Measurements from ENCODE around the gene VPS13C.

VPS13C gene

DNA sequence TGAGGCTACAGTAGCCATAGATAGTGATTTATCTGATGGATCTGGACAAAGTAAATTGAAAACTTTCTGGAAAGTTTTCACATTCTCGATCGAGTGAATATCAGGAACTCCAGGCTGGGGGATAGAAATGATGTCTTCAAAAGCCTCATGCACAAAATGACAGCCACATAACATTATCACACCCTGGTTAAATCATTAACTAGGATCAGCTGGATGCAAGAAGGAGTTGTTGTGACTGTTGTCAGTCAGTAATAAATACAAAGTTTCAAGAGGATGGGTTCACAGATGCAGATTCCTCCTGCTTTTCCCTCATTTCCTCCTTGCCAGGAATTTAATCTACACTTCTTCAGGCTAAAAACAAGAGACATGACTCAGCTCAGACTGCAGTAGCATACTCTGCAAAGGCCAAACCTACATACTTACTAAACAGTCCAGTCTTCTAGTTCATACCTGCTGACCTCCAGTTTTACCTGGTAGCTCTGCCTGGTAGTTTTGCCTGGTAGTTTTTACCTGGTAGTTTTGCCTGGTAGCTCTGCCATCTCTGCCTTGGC, 47.4 kb upstream of the VPS13C start:
- Histone ChIP-seq H3K4me2 (ENCODE audit: low read length) (no peak overlapping the region), H3K9me2 (ENCODE audit: low read depth, low read length) (no peaks in the 10 kb centered on the region), H2AFZ (ENCODE audit: low read length) (no peak overlapping the region), H3K79me2 (ENCODE audit: insufficient read depth, low read length) (no peaks in the 10 kb centered on the region), H3K4me3 (ENCODE audit: low read depth, low read length, poor library complexity, severe bottlenecking) (no peak overlapping the region), H4K20me1 (ENCODE audit: insufficient read depth, low read length) (no peaks in the 10 kb centered on the region), H3F3A (ENCODE audit: insufficient read depth, low read length) (no peaks in the 10 kb centered on the region), H3K27me3 (ENCODE audit: insufficient read depth, low read length) (no peaks in the 10 kb centered on the region), H3K9ac (ENCODE audit: low read length) (no peak overlapping the region), H3K36me3 (ENCODE audit: insufficient read depth, low read length) (no peaks in the 10 kb centered on the region), H3K4me1 (ENCODE audit: insufficient read depth, low read length, severe bottlenecking) (no peaks in the 10 kb centered on the region), H3K27ac (ENCODE audit: low read depth, low read length, poor library complexity, severe bottlenecking) (no peak overlapping the region), H3K9me3 (ENCODE audit: low read length) (no peaks in the 10 kb centered on the region)
- no peak for TF ChIP-seq EZH2 (IDR thresholded peaks at IDR 0.05; ENCODE audit: borderline replicate concordance, low read length)
- TF ChIP-seq, protein P1, sequence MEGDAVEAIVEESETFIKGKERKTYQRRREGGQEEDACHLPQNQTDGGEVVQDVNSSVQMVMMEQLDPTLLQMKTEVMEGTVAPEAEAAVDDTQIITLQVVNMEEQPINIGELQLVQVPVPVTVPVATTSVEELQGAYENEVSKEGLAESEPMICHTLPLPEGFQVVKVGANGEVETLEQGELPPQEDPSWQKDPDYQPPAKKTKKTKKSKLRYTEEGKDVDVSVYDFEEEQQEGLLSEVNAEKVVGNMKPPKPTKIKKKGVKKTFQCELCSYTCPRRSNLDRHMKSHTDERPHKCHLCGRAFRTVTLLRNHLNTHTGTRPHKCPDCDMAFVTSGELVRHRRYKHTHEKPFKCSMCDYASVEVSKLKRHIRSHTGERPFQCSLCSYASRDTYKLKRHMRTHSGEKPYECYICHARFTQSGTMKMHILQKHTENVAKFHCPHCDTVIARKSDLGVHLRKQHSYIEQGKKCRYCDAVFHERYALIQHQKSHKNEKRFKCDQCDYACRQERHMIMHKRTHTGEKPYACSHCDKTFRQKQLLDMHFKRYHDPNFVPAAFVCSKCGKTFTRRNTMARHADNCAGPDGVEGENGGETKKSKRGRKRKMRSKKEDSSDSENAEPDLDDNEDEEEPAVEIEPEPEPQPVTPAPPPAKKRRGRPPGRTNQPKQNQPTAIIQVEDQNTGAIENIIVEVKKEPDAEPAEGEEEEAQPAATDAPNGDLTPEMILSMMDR (IDR thresholded peaks at IDR 0.05; ENCODE audit: low read length), result no peak

DNA sequence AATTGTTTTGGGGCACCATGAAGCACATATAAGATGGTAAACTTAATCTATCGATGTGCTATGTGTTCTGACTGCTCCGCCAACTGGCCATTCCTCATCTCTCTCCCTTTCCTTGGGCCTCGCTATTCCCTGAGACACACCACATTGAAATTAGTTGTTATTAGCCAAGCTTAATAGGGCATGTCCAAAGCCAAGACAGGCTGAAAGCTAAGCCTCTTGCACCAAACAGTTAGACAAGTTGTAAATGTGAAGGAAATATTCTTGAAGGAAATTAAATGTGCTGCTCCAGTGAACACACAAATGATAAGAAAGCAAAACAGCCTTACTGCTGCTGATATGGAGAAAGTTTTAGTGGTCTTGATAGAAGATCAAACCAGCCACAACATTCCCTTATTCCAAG, 45.8 kb upstream of the VPS13C start:
- Histone ChIP-seq H3K27me3 (ENCODE audit: insufficient read depth, low read length) (no peaks in the 10 kb centered on the region), H3K9me3 (ENCODE audit: low read length) (no peaks in the 10 kb centered on the region), H3K4me1 (ENCODE audit: insufficient read depth, low read length, severe bottlenecking) (no peaks in the 10 kb centered on the region), H3K27ac (ENCODE audit: low read depth, low read length, poor library complexity, severe bottlenecking) (no peak overlapping the region), H3K36me3 (ENCODE audit: insufficient read depth, low read length) (no peaks in the 10 kb centered on the region), H3K9ac (ENCODE audit: low read length) (no peak overlapping the region), H3K9me2 (ENCODE audit: low read depth, low read length) (no peaks in the 10 kb centered on the region), H4K20me1 (ENCODE audit: insufficient read depth, low read length) (no peaks in the 10 kb centered on the region), H3K79me2 (ENCODE audit: insufficient read depth, low read length) (no peaks in the 10 kb centered on the region), H3F3A (ENCODE audit: insufficient read depth, low read length) (no peaks in the 10 kb centered on the region), H3K4me3 (ENCODE audit: low read depth, low read length, poor library complexity, severe bottlenecking) (no peak overlapping the region), H3K4me2 (ENCODE audit: low read length) (no peak overlapping the region), H2AFZ (ENCODE audit: low read length) (no peak overlapping the region)
- TF ChIP-seq, protein P1 (IDR thresholded peaks at IDR 0.05; ENCODE audit: low read length), result no peak
- TF ChIP-seq EZH2 (IDR thresholded peaks at IDR 0.05; ENCODE audit: borderline replicate concordance, low read length), result no peak

DNA sequence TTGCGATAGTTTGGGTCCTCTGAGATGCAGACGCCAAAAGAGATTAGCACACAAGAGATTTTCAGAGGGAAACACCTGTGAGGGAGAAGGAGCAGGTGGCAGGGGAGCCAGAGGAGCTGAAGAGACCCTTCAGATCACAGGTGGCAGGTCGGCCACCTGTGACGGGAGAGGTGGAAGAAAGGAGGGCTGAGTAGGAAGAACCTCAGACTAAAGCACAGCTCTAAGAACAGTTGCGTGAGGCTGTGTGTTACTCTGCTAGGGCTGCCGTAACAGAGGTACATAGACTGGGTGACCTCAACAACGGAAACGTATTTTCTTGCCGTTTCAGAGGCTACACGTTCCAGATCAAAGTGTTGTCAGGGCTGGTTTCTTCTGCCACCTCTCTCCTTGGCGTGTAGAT, 45.0 kb upstream of the VPS13C start:
- no peak for TF ChIP-seq EZH2 (IDR thresholded peaks at IDR 0.05; ENCODE audit: borderline replicate concordance, low read length)
- TF ChIP-seq, protein P1 (IDR thresholded peaks at IDR 0.05; ENCODE audit: low read length), result no peak
- H3K27me3 ChIP-seq (ENCODE audit: insufficient read depth, low read length), result no peaks in the 10 kb centered on the region
- no peak overlapping the region for H3K9ac ChIP-seq (ENCODE audit: low read length)
- no peak overlapping the region for H3K4me2 ChIP-seq (ENCODE audit: low read length)
- H3K79me2 ChIP-seq (ENCODE audit: insufficient read depth, low read length), result no peaks in the 10 kb centered on the region
- no peaks in the 10 kb centered on the region for H4K20me1 ChIP-seq (ENCODE audit: insufficient read depth, low read length)
- no peaks in the 10 kb centered on the region for H3K9me3 ChIP-seq (ENCODE audit: low read length)
- H3K9me2 ChIP-seq (ENCODE audit: low read depth, low read length), result no peaks in the 10 kb centered on the region
- H3K36me3 ChIP-seq (ENCODE audit: insufficient read depth, low read length), result no peaks in the 10 kb centered on the region
- H3K4me1 ChIP-seq (ENCODE audit: insufficient read depth, low read length, severe bottlenecking), result no peaks in the 10 kb centered on the region
- no peaks in the 10 kb centered on the region for H3F3A ChIP-seq (ENCODE audit: insufficient read depth, low read length)
- no peak overlapping the region for H3K4me3 ChIP-seq (ENCODE audit: low read depth, low read length, poor library complexity, severe bottlenecking)
- H2AFZ ChIP-seq (ENCODE audit: low read length), result no peak overlapping the region
- H3K27ac ChIP-seq (ENCODE audit: low read depth, low read length, poor library complexity, severe bottlenecking), result no peak overlapping the region

All from OCI-LY1 (cell line).